ENCODE data around the gene CCDC40. TPM values are rescaled to one million over a fixed set of nuclear protein-coding genes. Genes with fewer than 3 reads are reported as not detected.

Gene CCDC40
- total and polyA plus RNA-seq, 2 of the 13 experiments (the other 11 are each of a cell fraction or from before 2014, with no cell fraction given) = 4.1 to 5.5 TPM

DNA sequence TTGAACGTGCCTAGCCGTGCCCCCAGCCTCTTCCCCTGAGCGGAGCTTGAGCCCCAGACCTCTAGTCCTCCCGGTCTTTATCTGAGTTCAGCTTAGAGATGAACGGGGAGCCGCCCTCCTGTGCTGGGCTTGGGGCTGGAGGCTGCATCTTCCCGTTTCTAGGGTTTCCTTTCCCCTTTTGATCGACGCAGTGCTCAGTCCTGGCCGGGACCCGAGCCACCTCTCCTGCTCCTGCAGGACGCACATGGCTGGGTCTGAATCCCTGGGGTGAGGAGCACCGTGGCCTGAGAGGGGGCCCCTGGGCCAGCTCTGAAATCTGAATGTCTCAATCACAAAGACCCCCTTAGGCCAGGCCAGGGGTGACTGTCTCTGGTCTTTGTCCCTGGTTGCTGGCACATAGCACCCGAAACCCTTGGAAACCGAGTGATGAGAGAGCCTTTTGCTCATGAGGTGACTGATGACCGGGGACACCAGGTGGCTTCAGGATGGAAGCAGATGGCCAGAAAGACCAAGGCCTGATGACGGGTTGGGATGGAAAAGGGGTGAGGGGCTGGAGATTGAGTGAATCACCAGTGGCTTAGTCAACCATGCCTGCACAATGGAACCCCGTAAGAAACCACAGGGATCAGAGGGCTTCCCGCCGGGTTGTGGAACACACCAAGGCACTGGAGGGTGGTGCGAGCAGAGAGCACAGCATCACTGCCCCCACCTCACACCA is 65.7 kb downstream of the CCDC40 start (continued):
- no peak for TF ChIP-seq LCORL (IDR thresholded peaks at IDR 0.05)
- peak; percentile 42; the same call in 1 of the 2 replicates for TF ChIP-seq LCORL (CRISPR knock-in tag; IDR thresholded peaks at IDR 0.05)
- TF ChIP-seq GFI1 (CRISPR knock-in tag; IDR thresholded peaks at IDR 0.05; ENCODE audit: borderline replicate concordance) = peak; percentile 39; the same call in 1 of the 2 replicates
- TF ChIP-seq HIVEP1 (CRISPR knock-in tag; IDR thresholded peaks at IDR 0.05) = peak; percentile 94
- TF ChIP-seq, protein P1, sequence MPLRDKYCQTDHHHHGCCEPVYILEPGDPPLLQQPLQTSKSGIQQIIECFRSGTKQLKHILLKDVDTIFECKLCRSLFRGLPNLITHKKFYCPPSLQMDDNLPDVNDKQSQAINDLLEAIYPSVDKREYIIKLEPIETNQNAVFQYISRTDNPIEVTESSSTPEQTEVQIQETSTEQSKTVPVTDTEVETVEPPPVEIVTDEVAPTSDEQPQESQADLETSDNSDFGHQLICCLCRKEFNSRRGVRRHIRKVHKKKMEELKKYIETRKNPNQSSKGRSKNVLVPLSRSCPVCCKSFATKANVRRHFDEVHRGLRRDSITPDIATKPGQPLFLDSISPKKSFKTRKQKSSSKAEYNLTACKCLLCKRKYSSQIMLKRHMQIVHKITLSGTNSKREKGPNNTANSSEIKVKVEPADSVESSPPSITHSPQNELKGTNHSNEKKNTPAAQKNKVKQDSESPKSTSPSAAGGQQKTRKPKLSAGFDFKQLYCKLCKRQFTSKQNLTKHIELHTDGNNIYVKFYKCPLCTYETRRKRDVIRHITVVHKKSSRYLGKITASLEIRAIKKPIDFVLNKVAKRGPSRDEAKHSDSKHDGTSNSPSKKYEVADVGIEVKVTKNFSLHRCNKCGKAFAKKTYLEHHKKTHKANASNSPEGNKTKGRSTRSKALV (CRISPR knock-in tag; IDR thresholded peaks at IDR 0.05) = 0 out of 2 replicates have a peak, but pooled peaks have one; percentile 51
- TF ChIP-seq ZNF441 (CRISPR knock-in tag; IDR thresholded peaks at IDR 0.05; ENCODE audit: borderline replicate concordance) = peak; percentile 8; the same call in 1 of the 2 replicates
- no peak for TF ChIP-seq ZNF326 (CRISPR knock-in tag; IDR thresholded peaks at IDR 0.05; ENCODE audit: borderline replicate concordance)
- TF ChIP-seq, protein P2, sequence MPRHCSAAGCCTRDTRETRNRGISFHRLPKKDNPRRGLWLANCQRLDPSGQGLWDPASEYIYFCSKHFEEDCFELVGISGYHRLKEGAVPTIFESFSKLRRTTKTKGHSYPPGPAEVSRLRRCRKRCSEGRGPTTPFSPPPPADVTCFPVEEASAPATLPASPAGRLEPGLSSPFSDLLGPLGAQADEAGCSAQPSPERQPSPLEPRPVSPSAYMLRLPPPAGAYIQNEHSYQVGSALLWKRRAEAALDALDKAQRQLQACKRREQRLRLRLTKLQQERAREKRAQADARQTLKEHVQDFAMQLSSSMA (CRISPR knock-in tag; IDR thresholded peaks at IDR 0.05) = 0 out of 2 replicates have a peak, but pooled peaks have one; percentile 35
- TF ChIP-seq, protein P3, sequence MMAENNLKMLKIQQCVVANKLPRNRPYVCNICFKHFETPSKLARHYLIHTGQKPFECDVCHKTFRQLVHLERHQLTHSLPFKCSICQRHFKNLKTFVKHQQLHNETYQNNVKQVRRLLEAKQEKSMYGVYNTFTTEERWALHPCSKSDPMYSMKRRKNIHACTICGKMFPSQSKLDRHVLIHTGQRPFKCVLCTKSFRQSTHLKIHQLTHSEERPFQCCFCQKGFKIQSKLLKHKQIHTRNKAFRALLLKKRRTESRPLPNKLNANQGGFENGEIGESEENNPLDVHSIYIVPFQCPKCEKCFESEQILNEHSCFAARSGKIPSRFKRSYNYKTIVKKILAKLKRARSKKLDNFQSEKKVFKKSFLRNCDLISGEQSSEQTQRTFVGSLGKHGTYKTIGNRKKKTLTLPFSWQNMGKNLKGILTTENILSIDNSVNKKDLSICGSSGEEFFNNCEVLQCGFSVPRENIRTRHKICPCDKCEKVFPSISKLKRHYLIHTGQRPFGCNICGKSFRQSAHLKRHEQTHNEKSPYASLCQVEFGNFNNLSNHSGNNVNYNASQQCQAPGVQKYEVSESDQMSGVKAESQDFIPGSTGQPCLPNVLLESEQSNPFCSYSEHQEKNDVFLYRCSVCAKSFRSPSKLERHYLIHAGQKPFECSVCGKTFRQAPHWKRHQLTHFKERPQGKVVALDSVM (CRISPR knock-in tag; IDR thresholded peaks at IDR 0.05) = peak; percentile 44; the same call in 1 of the 2 replicates
- TF ChIP-seq ZMYM3 (CRISPR knock-in tag; IDR thresholded peaks at IDR 0.05) = no peak
- TF ChIP-seq ARNT2 (CRISPR knock-in tag; IDR thresholded peaks at IDR 0.05; ENCODE audit: low read depth) = 0 out of 2 replicates have a peak, but pooled peaks have one; percentile 23
- TF ChIP-seq, protein P4, sequence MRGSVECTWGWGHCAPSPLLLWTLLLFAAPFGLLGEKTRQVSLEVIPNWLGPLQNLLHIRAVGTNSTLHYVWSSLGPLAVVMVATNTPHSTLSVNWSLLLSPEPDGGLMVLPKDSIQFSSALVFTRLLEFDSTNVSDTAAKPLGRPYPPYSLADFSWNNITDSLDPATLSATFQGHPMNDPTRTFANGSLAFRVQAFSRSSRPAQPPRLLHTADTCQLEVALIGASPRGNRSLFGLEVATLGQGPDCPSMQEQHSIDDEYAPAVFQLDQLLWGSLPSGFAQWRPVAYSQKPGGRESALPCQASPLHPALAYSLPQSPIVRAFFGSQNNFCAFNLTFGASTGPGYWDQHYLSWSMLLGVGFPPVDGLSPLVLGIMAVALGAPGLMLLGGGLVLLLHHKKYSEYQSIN (CRISPR knock-in tag; IDR thresholded peaks at IDR 0.05; ENCODE audit: borderline replicate concordance) = no peak
- TF ChIP-seq, protein P5, sequence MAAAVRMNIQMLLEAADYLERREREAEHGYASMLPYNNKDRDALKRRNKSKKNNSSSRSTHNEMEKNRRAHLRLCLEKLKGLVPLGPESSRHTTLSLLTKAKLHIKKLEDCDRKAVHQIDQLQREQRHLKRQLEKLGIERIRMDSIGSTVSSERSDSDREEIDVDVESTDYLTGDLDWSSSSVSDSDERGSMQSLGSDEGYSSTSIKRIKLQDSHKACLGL (CRISPR knock-in tag; IDR thresholded peaks at IDR 0.05) = peak; percentile 34
- TF ChIP-seq, protein P6, sequence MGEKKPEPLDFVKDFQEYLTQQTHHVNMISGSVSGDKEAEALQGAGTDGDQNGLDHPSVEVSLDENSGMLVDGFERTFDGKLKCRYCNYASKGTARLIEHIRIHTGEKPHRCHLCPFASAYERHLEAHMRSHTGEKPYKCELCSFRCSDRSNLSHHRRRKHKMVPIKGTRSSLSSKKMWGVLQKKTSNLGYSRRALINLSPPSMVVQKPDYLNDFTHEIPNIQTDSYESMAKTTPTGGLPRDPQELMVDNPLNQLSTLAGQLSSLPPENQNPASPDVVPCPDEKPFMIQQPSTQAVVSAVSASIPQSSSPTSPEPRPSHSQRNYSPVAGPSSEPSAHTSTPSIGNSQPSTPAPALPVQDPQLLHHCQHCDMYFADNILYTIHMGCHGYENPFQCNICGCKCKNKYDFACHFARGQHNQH (CRISPR knock-in tag; IDR thresholded peaks at IDR 0.05) = no peak
- TF ChIP-seq SAP130 (CRISPR knock-in tag; IDR thresholded peaks at IDR 0.05; ENCODE audit: low read depth) = peak; percentile 17; the same call in 1 of the 2 replicates
- TF ChIP-seq, protein P7, sequence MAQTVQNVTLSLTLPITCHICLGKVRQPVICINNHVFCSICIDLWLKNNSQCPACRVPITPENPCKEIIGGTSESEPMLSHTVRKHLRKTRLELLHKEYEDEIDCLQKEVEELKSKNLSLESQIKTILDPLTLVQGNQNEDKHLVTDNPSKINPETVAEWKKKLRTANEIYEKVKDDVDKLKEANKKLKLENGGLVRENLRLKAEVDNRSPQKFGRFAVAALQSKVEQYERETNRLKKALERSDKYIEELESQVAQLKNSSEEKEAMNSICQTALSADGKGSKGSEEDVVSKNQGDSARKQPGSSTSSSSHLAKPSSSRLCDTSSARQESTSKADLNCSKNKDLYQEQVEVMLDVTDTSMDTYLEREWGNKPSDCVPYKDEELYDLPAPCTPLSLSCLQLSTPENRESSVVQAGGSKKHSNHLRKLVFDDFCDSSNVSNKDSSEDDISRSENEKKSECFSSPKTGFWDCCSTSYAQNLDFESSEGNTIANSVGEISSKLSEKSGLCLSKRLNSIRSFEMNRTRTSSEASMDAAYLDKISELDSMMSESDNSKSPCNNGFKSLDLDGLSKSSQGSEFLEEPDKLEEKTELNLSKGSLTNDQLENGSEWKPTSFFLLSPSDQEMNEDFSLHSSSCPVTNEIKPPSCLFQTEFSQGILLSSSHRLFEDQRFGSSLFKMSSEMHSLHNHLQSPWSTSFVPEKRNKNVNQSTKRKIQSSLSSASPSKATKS (CRISPR knock-in tag; IDR thresholded peaks at IDR 0.05) = no peak
- TF ChIP-seq SKI (IDR thresholded peaks at IDR 0.05; ENCODE audit: partially characterized antibody) = no peak
- no peak; the same call in 1 of the 2 replicates for TF ChIP-seq PHF21A (CRISPR knock-in tag; IDR thresholded peaks at IDR 0.05)
- TF ChIP-seq ZBTB7A (CRISPR knock-in tag; IDR thresholded peaks at IDR 0.05) = peak; percentile 66; the same call in 1 of the 2 replicates
